Hindlimb muscle (tissue), 1 donor: Measurements from ENCODE around the gene KCTD19. TPM values are rescaled to one million over a fixed set of nuclear protein-coding genes. Genes with fewer than 3 reads are reported as not detected.

Source experiments
- DNase-seq: peaks from one replicate; pipeline ENCODE4 v3.0.0-alpha.2; 2013
- polyA plus RNA-seq: library from polyadenylated mRNA; unstranded; fragments of 120-200 nt; gene quantifications from one replicate; pipeline ENCODE4 v1.2.1, GENCODE V29; 2013; ENCODE audit not compliant: insufficient read length

The KCTD19 gene
- polyA plus RNA-seq, 1 donor, result 0.31 TPM

- DNase-seq, result no peak
Measured at GRCh38 chr16:67317853-67318252, 8.7 kb downstream of the KCTD19 start.

DNA sequence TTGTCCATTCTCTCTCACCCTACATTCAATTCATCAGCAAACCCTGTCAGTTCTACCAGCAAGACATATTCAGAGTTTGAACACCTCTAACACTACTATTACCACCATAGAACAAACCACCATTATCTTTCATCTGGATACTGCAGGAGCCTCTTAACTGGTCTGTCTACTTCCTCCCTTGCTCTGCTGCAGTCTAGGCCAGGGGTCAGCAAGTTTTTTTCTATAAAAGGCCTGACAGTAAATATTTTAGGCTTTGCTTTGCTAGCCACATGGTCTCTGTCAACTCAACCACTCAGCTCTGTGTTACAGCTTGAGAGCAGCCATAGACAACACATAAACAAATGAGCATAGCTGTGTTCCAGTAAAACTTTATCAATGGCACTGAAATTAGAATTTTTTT lies 13.8 kb downstream of the KCTD19 start:
- no peak for DNase-seq

- no peak for DNase-seq
Measured at GRCh38 chr16:67311607-67312488, 14.7 kb downstream of the KCTD19 start.

GRCh38 chr16:67310561-67310960 lies 16.0 kb downstream of the KCTD19 start:
- no peak for DNase-seq

DNA sequence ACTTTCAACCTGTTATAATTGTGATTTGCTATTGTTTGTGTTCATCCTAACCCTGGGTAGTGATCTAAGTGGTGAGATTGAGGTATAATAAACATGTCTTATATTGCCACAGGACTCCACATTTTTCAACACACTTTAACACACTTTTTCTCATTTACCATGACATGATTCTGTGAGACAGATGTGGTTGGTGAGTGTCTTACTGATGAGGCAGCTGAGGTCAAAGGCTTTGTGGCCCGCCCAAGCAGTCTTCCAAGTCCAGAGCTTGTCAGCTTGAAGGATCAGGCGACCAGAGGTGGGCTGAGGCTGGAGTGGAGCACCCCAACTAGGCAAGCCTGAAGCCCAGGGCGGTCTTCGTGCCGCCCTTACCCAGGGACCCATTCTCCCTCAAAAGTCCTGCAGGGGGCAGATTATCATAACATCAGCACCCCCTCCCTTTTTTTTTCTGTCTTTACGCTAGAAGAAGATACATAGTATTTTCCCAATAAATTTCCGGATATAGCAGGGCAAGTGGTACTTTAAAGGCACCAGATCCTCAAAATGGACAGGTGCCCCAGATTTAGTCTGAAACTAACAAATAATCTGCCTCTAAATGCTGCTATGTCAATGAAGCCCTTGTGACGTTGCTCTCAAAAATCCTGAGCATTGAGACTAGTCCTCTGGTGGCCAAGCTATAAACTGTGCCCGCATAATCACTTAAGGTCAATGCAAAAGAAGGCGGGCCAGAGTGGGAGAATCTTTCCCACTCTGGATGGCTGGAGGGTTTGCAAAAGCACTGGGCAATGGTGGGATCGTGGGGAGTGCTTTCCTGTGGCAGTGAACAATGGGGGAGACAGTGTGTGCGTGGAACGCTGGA lies 21.1 kb downstream of the KCTD19 start:
- no peak for DNase-seq

DNA sequence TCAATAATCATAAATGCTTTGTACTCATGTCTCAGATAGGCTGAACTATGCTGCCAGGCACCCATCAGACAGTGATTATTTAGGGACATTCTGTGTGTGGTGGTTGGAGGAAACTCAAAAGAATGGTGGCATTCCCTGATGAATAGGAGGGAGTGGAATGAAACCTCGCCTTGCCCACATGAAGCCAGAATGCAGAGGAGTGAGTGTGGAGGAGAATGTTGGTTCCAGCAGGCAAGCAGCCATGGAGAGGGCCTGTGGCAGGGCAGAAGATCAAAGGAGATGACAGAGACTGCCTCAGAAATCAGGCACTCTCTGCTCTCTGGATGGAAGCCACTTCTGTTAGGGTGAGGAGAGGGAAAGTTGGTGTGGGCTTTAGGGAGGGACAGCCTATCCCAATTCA lies 22.5 kb downstream of the KCTD19 start:
- DNase-seq, result no peak

GRCh38 chr16:67302970-67303369 lies 23.6 kb downstream of the KCTD19 start:
- DNase-seq, result no peak

GRCh38 chr16:67302076-67302475 lies 24.5 kb downstream of the KCTD19 start:
- DNase-seq, result no peak

- peak; percentile 65 for DNase-seq
Measured at GRCh38 chr16:67301080-67301782, 25.3 kb downstream of the KCTD19 start.

- DNase-seq, result no peak
Measured at GRCh38 chr16:67299269-67299668, 27.3 kb downstream of the KCTD19 start.

- no peak for DNase-seq
Measured at GRCh38 chr16:67298277-67298676, 28.3 kb downstream of the KCTD19 start.

GRCh38 chr16:67296420-67296819 lies 30.1 kb downstream of the KCTD19 start:
- no peak for DNase-seq

- DNase-seq, result no peak
Measured at GRCh38 chr16:67294938-67295361, 31.6 kb downstream of the KCTD19 start.

DNA sequence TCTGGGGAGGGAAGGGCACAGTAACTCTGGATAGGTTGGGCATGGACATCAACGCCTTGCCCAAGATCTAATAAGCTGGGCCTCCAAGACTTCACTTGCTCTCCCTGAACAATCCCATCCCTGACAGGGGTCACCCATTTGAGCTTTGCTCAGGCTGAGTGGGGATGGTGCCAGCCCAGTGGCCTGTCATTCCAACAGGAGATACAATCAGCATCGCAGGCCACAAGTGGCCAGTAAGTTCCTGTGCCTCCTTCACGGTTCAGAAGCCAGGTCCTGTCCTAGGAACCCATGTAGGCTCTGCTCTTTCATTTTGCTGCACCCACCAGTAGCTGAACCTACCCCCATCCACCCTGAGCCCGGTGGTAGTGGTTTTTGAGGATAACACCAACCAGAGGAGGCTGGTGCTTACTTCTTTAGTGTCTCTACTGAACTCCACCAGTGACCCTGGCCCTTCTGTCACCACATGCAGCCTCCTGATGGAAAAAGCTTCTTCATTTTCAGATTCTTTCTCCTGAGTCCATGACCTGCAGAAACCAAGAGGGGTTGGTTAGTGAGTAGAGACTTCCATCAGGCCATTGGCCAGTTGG lies 32.3 kb downstream of the KCTD19 start:
- no peak for DNase-seq

DNA sequence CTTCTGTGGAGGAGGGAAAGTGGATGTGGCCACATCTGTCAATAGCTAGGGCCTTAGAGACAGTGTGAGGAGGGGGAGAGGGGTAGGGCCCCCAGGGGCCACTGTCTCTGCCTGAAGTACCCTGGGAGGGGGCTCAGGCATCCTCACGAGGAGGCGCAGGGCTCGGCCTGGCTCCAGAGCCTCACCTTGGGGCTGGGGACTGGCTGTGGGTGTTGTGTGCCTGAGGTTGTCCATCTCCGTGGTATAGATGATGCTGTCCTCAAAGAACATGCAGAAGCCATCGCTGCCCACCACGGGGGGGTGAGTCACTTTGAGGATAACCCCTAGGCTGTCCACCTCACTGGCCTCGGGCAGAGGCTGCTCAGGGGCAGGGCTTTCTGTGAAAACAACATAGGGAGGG lies 35.1 kb downstream of the KCTD19 start:
- DNase-seq, result no peak

DNA sequence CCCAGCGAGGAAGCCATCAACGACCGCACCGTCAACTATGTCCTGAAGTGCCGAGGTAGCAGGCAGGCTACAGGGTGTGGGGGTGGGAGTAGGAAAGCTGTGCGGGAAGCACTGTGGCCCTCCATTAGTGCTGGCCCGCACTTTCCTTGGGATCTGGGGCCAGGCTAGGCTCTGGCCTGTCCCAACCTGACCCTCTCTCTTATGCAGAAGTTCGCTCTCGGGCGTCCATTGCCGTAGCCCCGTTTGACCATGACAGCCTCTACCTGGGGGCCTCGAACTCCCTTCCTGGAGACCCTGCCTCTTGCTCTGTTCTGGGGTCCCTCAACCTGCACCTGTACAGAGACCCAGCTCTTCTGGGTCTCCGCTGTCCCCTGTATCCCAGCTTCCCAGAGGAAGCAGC lies 38.6 kb downstream of the KCTD19 start:
- no peak for DNase-seq

GRCh38 chr16:67286441-67287235 lies 39.9 kb downstream of the KCTD19 start:
- no peak for DNase-seq

DNA sequence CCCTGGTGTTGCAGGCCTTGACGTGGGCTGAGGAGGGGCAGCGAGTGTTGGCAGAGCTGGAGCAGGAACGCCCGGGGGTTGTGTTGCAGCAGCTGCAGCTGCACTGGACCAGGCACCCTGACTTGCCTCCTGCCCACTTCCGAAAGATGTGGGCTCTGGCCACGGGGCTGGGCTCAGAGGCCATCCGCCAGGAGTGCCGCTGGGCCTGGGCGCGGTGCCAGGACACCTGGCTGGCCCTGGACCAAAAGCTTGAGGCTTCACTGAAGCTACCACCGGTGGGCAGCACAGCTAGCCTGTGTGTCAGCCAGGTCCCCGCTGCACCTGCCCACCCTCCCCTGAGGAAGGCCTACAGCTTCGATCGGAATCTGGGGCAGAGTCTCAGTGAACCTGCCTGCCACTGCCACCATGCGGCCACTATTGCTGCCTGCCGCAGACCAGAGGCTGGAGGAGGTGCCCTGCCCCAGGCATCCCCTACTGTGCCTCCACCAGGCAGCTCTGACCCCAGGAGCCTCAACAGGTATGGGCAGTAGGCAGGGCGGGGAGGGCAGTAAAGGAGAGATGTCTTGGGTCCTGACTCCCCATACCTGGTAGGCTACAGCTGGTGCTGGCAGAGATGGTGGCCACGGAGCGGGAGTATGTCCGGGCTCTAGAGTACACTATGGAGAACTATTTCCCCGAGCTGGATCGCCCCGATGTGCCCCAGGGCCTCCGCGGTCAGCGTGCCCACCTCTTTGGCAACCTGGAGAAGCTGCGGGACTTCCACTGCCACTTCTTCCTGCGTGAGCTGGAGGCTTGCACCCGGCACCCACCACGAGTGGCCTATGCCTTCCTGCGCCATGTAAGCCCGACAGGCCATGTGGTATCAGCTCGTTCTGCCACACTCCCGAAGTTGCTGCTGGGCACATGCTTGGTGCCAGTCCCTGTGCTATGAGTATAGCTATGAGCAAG lies 41.6 kb downstream of the KCTD19 start:
- no peak for DNase-seq

DNA sequence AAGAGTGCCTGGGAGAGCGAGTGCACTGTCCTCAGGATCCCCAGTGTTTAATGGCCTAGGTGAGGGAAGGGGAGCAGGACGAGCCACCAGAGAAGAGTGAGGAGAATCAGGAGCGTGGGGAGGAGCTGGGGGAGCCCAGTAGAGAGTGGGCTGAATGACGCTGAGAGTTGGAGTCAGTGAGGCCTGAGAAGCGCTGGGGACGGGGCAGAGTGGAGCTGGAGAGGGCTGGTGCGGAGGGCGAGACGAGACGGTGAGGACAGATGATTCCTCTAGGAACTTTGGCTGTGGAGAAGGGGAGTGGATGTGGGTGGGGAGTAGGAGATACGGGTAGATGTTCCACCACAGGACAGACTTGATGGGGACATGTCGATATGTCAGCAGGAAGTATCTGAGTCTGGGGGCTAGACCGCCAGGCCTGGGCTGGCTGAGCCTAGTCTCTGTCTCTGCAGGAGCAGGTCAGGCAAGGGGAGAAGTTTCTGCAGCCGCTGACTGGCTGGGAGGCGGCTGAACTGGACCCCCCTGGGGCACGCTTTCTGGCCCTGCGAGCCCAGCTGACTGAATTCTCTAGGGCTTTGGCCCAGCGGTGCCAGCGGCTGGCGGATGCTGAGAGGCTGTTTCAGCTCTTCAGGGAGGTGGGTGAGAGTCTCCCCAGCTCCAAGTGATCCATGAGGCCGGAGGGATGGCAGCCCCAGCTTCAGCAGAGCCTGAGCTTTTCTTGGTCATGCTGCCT lies 42.5 kb downstream of the KCTD19 start:
- no peak for DNase-seq
